HG02885 (cell line): ENCODE measurements around the gene TMEM135.
"Not testable (repeated sequence)": the region's sequence is repeated elsewhere in the genome, so short reads cannot be mapped to it uniquely, and the experiment has no call there.

Experiments used
- ATAC-seq: cut with Tn5 transposase; IDR thresholded peaks from one replicate; pipeline ENCODE4 v1.9.1; 2021; ENCODE audit warnings: mild to moderate bottlenecking; ENCODE audit not compliant: unreplicated experiment, poor library complexity

TMEM135 gene

DNA sequence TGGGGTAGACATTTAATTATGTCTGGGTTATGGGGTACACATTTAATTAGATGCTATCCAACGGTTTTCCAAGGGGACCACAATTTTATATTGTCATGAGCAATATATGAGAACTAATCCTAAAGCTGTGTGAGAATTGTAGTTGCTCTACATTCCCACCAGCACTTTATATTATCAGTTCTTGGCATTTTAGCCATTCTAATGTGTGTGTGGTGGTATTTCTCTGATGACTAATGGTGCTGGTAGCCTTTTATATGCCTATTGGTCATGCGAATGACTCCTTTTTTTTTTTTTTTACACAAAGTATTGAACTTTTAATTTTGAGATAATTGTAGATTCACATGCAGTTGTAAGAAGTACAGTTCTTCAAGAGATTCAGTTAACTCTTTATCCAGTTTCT, 26.2 kb downstream of the TMEM135 start:
- no peak for ATAC-seq

DNA sequence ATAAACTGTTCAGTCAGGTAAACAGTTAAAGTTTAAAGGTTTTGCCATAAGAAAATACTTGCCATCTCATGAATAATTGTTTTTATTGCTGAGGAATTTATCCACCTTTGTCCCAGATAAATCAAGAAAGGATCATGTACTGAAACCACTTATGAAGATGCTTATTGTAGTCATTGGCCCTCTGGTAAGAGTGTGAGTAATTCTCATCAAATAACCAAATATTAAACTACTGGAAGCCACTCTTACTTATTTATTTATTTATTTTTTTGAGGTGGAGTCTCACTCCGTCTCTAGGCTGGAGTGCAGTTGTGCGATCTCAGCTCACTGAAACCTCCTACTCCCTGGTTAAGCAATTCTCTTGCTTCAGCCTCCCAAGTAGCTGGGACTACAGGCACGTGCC, 35.1 kb downstream of the TMEM135 start:
- no peak for ATAC-seq

DNA sequence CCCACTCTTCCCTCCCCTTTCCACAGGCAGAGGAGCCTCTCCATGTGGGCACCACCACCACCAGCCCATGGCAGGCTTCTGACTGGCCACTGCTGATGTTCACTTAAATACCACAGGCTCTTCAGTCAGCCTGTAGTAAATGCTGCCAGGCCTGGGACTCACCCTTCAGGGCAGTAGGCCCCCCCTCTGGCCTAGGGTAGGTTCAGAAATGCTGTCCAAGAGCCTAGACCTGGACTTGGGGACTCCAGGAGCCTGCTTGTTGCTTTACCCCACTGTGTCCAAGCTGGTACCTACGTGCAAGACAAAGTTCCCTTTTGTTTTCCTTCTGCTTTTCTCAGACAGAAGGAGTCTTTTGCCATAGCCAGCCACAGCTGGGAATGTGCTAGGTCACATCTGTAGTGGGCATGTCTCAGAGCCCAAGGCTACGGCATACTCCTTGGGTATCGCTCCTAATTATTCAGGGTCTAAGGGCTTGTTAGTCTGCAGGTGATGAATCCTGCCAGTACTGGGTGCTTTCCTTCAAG, 38.6 kb downstream of the TMEM135 start:
- no peak for ATAC-seq

DNA sequence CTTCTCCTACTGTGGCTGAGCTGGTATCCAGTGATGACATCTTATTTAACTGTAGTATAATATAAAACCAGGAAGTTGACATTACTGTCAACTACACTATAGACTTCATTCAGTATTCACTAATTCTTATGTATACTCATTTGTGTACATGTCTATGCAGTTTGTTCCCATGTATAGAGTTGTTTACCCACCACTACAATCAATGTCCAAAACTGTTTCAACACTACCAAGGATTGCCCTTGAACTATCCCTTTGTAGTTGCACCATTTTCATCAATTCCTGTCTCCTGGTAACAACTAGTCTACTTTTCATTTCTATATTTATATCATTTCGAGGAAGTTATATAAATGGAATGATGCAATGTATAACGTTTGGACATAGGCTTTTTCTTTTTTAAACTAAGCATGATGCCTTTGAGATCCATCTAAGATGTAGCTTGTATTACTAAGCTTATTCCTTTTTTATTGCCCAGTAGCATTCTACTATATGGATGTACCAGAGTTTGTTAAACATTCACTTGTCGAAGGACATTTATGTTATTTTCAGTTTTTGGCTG, 39.2 kb downstream of the TMEM135 start:
- ATAC-seq, result no peak

DNA sequence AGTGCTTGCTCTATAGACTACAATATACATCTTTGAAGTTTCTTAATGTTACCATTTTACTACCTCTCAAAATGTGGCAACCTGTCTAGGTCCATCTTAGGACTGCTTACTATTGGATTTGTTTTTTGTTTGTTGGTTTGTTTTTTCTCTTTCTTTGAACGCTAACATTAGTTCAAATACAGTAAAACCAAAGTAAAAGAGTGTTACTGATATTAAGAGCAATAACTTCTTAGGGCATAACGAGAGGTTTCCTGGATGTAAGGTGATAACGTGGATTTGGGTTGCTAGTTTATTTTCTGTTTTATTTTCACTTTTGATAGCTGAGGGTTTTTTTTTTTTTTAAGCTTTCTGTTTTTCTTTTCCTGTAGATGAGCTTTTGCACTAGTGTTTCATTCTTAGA, 43.6 kb downstream of the TMEM135 start:
- peak; percentile 67 for ATAC-seq

DNA sequence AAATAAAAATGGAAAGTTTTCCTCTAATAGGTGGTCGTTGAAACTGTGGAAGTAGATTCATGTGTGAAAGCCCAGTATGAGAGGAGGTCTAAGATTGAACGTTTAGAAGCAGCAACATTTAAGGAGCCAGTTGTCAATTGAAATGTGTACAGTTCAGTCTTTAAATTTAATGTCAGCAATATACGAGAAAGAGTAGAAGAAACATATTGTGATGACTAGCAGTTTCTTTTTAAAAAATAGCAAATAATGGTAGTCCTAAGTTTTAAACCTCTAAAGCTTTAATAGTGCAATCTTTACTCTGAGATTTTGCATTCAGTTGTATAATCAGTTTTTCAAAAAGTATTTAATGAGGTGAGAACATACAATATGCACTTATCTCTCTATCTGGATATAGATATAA, 44.9 kb downstream of the TMEM135 start:
- ATAC-seq, result no peak

DNA sequence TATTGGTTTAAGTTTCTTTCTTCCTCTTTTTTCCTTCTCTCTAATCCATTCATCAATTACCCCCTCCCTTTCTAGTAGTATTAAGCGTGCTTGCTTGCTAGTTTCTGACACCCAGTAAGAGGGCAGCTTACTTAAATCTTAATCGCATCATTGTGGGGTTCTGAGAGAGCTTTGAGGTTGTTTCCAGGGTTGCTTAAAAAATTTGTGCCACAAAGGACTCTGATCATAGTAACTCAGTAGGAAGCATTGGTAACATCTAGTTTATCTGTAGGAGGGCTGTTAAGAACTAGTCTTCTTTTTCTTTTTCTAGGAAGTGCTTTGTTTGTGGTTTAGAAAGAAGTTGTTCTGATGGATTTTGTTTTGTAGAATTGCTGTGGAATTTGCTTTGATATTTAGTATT, 45.3 kb downstream of the TMEM135 start:
- ATAC-seq, result no peak

DNA sequence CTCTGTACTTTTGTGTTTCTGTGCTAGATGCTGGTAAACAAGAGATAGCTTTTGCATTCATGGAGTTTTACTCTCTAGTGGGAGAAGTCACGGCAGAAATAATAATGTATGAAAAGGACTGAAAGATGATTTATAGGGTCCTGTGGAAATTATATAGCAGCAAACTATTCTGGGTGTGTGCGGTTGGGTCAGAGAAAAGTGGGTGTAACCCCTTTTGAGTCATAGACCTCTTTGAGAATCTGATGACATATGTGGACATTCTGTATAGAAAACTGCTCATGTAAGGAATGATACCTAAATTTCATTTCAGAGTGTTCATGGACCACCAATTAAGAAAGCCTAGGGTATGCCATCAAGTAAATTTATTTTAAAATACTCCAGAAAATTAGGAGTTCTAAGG, 54.4 kb downstream of the TMEM135 start:
- no peak for ATAC-seq

DNA sequence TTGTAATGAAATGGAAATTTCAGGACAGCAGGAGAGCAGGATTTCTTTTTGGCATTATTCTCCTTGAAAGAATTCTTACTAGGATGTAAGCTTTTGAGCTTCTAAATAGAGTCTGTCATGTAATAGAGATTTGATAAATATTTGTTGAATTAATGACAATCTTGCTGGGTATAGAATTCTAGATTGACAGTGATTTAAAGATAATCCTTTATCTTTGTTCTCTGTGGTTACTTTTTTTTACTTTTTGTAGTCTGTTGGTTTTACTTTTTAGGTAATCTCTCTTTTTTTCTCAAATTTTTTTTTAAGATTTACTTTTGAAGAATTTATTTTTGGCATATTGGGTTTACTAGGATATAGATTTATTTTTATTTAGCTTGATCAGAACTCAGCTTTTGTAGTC, 54.8 kb downstream of the TMEM135 start:
- ATAC-seq, result no peak

DNA sequence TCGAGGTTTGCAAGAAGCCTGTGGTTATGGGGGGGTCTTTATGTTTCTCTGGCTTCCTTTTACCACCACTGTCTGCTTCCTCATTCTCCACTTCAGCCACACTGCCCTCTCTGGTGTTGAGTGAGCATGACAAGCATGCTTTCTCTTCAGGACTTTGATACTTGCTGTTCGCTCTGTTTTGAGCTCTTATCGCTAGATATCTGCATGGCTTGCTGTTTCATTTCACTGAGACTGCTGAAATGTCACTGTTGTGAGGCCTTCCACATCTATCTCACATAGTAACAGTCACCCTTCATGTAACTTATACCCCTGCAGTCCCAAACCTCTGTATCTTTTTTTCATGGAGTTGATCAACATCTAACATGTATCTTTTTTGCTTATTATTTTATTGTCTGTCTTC, 59.8 kb downstream of the TMEM135 start:
- peak; percentile 87 for ATAC-seq

DNA sequence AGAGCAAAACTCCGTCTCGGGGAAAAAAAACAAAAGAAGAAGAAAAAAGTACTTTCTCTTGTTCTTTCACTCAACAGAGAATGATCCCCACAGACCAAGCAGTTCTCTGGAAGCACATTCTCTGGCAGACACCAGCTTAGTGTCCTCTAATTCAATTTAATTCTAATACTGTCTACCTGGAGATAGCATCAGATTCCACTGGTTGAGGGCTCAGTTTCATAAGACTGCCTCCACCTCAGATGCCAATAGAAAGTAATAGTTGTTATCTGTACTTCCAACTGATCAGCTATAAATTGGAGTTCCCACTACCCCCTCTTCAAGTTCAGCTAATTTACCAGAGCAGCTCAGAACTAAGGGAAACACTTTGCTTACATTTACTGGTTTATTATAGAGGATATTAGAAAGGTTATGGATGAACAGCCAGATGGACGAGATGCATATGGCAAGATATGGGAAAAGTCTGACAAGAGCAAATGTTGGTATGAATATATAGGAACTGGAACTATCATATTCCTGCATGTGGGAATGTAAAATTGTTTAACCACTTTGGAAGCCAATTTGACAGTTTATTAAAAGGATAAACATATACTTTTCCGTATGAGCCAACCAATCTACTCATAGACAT, 64.3 kb downstream of the TMEM135 start:
- no peak for ATAC-seq

DNA sequence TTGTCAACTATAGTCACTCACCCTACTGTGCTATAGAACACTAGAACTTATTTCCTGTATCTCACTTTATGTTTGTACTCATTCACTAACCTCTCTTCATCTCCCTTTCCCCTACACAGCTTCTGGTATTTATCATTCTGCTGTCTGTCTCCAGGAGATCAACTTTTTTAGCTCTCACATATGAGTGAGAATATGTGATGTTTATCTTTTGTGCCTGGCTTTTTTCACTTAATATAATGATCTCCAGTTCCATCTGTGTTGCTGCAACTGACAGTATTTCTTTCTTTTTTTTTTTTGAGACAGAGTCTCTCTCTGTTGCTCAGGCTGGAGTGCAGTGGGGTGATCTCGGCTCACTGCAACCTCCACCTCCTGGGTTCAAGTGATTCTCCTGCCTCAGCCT, 68.1 kb downstream of the TMEM135 start:
- ATAC-seq, result not testable (repeated sequence)

DNA sequence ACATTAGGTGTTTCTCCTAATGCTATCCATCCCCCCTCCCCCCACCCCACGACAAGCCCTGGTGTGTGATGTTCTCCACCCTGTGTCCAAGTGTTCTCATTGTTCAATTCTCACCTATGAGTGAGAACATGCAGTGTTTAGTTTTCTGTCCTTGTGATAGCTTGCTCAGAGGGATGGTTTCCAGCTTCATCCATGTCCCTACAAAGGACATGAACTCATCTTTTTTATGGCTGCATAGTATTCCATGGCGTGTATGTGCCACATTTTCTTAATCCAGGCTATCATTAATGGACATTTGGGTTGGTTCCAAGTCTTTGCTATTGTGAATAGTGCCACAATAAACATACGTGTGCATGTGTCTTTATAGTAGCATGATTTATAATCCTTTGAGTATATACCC, 69.6 kb downstream of the TMEM135 start:
- ATAC-seq, result not testable (repeated sequence)

DNA sequence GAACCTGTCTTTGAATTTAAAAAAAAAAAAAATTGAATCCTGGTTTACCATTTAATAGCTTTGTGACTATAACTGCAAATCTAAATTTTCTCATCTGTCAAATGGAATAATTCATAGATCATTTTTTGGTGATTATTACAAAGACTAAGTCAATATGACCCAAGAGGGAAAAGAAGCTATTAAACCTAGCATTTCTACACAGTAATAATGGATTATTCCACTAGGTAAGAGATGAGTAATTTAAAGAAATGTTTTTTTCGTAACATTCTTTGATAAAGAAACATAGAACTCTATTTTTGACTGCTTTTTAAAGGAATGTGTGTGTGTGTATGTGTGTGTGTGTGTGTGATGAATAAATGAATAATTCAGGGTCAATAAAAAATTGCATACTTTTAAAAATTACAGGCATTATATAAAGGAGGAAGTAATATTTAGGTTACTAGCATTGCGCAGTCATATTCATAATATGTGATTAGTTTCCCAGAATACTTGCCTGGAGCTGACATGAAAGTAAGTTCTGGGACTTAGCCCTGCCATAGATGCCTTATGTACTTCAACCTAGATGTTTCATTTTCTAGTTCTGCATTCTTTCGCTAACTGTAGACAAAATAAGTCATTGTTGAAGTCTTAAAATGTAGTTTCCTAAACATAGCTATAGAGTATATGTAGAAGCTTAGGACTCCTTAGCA, 72.9 kb downstream of the TMEM135 start:
- ATAC-seq, result no peak

DNA sequence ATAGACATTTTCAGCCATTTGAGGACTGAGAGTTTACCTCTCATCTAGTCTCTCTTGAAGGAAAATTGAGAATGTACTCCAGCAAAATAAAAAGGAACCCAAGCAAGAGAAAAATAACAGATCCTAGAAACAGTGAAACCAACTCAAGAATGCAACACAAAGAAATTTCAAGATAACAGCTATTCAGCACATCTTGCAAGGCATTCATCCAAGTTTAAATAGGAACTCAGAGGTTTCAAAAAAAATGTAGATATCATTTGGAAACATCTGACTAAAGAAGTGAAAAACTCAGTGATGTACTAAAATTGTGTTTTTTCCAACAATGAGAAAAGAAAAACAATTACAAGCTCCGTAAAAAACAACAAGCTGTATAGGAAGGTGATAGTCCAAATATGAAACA, 76.4 kb downstream of the TMEM135 start:
- no peak for ATAC-seq

DNA sequence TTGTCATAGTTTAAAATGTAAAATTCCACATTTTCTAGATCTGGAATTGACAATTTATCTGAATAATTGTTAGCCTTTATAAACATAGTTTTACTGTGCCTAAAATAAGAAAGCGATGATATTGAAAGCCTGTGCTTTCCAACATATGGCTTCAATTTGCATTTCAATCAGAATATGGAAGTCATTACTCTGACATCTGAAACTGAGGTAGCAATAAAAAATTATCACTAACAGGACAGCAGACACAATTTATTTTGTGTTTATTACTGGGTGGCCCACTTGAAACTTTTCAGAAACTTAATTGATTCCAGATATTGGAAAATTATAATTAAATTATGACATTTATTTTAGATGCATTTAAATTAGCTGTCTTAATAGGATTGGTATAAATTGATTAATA, 78.5 kb downstream of the TMEM135 start:
- ATAC-seq, result no peak

DNA sequence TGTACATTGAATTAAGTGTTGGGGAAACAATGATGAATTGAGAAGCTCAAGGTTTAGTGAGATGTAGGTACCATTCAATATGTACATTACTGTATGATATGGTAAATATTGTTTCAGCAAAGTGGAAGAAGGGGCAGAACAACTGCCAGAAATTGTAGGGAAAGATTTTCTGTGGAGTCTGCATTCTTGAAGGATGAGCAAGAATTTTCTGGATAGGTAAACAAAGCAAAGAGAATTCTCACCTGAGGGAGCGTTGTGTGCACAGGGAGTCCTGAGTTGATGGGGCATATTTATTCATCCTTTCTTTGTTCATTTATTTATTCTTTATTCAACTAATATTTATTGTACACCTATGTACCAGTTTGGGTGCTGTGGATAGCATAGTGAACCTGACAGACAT, 83.2 kb downstream of the TMEM135 start:
- no peak for ATAC-seq

DNA sequence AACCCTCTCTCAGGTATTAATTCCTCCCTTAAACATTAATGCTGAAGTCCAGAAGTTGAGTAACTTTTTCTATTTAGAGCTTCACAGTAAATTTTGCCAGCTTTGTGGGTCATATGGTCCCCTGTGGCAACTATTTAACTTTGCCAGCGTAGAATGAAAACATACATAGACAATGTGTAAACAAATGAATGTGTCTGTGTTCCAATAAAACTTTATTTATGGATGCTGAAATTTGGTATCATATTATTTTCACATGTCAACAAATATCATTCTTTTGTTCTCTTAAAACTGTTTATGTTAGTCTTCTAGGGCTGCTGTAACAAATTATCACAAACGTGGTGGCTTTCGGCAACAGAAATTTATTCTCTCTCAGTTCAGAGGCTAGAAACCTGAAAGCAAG, 85.1 kb downstream of the TMEM135 start:
- ATAC-seq, result no peak

DNA sequence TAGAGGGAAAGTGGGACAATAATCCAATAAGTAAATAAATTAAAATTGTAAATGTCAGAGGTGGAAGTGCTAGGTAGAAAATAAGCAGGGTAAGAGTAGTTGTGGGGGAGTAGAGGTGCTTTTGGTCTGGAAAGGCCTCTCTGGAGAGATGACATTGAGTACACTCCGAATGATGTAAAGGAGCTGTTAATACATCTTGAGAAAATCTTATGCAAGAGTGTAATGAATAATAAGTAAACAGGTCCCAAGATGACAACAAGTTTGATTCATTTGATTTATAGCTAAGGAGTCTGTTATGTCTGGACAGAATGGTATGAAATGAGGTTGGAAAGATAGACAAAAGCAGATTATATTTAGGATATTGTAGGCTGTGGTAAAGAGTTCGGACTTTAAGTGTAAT, 87.5 kb downstream of the TMEM135 start:
- no peak for ATAC-seq

DNA sequence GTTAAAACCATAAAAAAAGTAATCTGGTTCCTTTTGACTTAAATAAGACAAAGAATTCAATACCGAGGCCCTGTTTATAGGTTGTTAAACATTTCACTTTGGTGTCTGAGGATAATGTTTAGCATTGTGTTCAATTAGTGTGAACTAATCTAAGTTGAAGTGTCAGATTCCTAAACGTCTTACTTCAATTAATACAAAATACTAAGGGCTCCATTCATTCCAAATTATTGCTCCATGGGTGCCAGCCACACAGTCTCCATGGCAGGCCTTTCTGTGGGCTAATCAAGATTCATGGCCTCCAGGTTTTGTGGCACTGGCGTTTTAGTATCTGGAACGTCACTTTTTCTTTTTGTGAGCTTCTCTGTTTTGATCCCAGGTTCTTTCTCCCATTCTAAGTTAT, 89.4 kb downstream of the TMEM135 start:
- ATAC-seq, result no peak

DNA sequence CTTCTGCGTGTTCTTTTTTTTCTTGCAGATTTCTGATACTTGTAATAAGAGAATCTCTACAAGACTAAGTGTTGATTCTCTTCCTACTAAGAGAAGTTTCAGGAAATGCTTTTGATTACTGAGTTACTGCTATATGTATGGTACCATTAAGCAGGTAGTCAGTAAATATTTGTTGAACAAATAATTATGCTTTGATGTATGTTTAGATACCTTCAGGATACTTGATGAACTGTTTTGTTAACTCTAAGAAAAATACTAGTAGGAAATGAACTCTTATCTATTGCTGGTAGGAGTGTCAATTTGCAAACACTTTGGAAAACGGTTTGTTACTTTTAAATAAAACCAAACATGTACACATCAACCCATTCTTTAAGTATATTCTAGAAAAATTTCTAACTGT, 90.6 kb downstream of the TMEM135 start:
- ATAC-seq, result no peak
